OCI-LY1 (cell line): ENCODE data around the gene ARFGAP2.

ENCODE experiments used
- CTCF ChIP-seq: fragments of 200-600 bp; sonication (generic), shearing (Covaris generic); IDR thresholded peaks from 2 replicates; pipeline ENCODE4 v1.5.1; 2017; ENCODE audit warnings: mild to moderate bottlenecking, antibody characterized with exemption, low read length, moderate library complexity, mixed read lengths
- EZH2 ChIP-seq: fragments of 200-600 bp; sonication (generic), shearing (Covaris generic); IDR thresholded peaks from 2 replicates; pipeline ENCODE4 v1.8.0; 2017; ENCODE audit warnings: borderline replicate concordance, mixed run types, mild to moderate bottlenecking, antibody characterized with exemption, low read length, moderate library complexity, mixed read lengths

GRCh38 chr11:47178737-47179654 lies 2.3 kb upstream of the ARFGAP2 start:
- TF ChIP-seq CTCF (no peak), EZH2 (no peak)
